ENCODE data around the gene PCDHB1.

PCDHB1 gene

GRCh38 chr5:141050622-141051520, at the start of gene PCDHB1:
TSS of gene PCDHB1 (plus strand) at chr5:141051374. CDS start at chr5:141051471, 97 bp downstream.
- DNase-seq (ENCODE audit: low read depth, low spot score) = no peak

DNA sequence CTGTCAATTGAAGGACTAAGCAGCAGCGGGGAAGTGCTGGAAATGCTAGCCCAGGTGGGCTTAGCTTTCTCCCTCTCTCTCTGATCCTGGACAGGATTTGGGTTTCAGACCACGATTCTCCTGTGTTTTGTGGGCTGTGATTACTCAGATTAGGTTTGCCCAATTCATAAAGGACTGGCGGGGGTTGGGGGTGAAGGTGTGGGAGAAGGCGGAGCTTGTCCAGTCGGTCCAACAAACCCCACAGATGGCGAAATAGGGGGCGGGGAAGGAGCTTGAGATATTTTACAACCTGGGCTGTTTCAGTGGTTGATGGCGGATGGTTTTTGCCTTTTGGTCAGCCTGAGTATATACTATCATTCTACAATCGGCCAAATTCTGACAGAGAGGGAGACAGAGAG, 49.7 kb upstream of the PCDHB1 start:
- DNase-seq (ENCODE audit: low read depth, low spot score) = no peak

- no peak for DNase-seq (ENCODE audit: low read depth, low spot score)
Measured at GRCh38 chr5:141001844-141002604, 49.1 kb upstream of the PCDHB1 start.

DNA sequence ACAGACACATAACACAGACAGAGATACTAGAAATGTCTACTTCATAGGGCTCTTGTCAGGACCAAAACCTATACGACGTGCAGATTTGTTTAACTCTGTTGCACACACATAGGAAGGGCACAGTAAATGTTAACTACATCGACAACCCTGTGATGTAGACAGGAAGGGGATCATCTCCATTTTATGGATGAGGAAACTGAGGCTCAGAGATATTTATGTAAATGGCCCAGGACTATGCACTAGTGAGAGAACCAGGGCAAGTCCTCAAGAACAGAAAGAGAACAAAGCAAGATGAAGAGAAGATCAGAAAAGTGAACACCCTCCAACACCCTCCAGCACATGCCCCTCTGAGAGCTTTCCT, 48.6 kb upstream of the PCDHB1 start:
- no peak for DNase-seq (ENCODE audit: low read depth, low spot score)

- DNase-seq (ENCODE audit: low read depth, low spot score) = no peak
Measured at GRCh38 chr5:141003031-141003430, 48.1 kb upstream of the PCDHB1 start.

DNA sequence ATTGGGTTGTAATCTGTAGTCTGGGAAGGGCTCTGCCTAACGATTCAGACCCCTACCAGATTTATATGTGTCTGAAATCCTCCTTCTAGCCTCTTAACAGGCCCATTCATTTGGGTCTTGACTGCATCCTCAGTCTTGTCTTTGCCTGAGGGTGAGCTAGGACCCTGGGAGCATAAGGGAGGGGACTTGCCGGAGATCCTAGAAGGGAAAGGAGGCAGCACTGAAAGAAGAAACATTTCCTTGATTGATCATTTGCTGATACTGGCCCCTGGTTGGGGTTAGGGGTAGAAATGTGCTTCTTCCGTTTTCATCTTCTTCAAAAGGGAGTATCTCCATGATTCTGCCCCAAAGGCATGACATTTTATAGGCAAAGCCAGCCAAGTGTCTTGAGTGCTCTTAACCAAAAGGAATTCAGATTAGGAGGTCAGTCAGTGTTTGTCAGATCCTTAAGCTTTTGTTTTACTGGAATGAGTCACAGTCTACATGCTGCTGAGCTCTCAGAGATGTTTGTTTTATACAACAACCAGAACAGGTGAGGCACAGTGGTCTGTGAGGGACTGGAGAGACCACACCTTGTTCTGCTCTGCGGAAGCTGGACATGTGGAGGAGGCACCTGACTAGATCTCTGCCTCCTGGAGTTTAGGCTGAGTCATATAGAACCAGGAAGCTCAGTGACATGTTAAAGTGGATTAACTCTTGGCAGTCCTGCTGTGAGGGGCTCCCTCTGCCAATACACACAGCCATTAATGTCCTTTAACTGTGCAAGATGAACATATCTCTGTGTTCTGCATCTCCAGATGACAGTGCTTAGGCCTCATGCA, 47.2 kb upstream of the PCDHB1 start:
- no peak for DNase-seq (ENCODE audit: low read depth, low spot score)

- DNase-seq (ENCODE audit: low read depth, low spot score) = no peak
Measured at GRCh38 chr5:141007791-141008190, 43.4 kb upstream of the PCDHB1 start.

GRCh38 chr5:141010047-141010793, 41.0 kb upstream of the PCDHB1 start:
- DNase-seq (ENCODE audit: low read depth, low spot score) = no peak

- no peak for DNase-seq (ENCODE audit: low read depth, low spot score)
Measured at GRCh38 chr5:141017943-141018342, 33.2 kb upstream of the PCDHB1 start.

DNA sequence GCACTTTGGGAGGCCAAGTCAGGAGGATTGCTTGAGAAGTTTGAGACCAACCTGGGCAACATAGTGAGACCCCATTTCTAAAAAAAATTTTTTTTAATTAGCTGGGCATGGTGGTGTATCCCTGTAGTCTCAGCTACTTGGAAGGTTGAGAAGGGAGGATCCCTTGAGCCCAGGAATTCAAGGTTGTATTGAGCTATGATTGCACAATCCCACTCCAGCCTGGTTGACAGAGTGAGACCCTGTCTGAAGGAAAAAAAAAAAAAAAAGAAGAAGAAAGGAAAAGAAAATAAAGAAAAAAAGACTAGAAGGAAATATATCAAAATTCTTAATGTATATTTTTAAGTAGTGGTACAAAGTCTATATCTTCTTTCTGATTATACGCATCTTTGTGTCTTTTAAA, 28.8 kb upstream of the PCDHB1 start:
- no peak for DNase-seq (ENCODE audit: low read depth, low spot score)

GRCh38 chr5:141031006-141031405, 20.2 kb upstream of the PCDHB1 start:
- no peak for DNase-seq (ENCODE audit: low read depth, low spot score)

DNA sequence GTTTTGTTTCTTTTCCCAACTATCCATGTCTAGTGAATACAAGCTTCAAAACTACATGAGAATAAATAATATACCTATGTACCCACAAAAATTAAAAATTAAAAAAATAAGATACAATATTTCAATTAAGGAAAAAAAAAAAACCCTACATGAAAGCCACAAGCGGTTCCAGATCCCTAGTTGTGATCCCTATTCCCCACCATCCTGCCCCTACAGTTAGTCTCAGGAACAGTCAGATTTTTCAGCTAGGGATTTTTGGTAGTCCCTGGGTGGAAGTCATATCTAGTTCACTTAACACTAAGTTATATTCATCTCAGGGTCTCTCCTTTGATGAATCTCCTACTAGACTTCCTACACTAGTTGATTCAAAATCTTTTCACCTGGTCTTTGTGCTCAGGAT, 18.5 kb upstream of the PCDHB1 start:
- DNase-seq (ENCODE audit: low read depth, low spot score) = no peak

DNA sequence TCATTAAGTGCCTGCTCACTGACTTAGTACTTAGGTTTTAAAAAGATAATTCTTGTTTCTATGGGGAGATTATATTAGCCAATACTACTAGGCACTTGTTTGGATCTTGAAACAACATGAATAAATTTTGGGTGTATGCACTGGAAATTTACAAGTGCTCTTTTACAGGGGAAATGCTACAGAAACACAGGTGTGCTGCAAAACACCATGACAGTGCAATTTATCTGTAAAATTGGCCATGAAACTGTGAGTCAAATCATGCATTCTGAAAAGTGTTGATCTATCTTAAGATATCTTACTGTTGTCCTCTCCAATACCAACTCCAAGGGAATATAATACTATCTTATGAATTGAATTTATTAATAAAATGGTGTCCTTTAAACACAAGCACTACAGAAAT, 12.1 kb upstream of the PCDHB1 start:
- DNase-seq (ENCODE audit: low read depth, low spot score) = no peak

DNA sequence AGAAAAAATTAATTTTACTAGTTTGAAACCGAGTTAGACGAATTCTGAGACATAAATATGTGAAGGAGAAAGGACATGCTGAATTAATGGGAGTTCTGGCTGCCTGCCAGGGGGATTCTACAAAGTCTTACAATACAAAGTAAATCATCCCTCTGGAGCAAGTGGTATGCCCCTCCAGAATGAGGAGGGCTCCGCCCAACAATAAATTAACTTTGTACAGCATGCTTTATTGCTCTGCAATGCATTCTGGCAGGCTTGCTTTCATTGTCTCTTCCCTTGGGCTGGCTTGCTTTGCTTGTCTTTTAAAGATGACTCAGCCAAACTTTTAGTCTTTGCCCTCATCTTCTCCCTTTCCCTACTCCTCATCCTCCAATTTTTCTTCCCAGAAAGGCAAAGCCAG, 11.7 kb upstream of the PCDHB1 start:
- DNase-seq (ENCODE audit: low read depth, low spot score) = no peak

GRCh38 chr5:141040093-141040770, 10.9 kb upstream of the PCDHB1 start:
- DNase-seq (ENCODE audit: low read depth, low spot score) = no peak

DNA sequence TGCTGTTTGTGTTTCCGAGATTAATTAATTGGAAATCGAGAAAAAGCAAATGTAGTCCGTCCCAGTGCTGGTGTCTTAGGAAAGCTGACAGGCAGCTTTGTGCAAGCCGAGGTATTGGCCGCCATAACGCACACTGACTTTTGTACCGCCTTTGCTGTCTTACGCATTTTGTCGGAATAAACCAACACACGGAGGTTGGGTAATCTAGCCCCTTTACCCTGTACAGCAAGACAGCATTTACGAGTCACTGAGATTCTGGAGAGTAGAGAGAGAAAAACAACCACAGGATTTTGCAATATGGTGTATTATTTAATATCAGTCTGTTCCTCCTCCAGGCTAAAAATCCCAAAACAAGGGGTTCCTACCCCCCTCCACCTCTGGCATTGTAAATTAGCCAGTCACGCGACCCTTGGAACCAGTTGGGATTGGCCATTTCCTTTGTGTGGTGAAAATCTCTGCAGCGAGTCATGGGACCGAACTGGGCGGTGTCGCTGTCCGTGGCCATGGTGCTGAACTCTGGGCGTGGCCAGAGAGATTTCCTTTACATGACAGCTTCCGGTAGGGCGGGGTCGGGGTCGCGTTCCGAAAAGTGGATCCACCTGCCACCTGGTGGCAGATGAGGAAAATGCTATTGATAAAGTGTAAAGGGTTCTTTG, 10.3 kb upstream of the PCDHB1 start:
- DNase-seq (ENCODE audit: low read depth, low spot score) = no peak

GRCh38 chr5:141041427-141041785, 9.8 kb upstream of the PCDHB1 start:
- no peak for DNase-seq (ENCODE audit: low read depth, low spot score)

DNA sequence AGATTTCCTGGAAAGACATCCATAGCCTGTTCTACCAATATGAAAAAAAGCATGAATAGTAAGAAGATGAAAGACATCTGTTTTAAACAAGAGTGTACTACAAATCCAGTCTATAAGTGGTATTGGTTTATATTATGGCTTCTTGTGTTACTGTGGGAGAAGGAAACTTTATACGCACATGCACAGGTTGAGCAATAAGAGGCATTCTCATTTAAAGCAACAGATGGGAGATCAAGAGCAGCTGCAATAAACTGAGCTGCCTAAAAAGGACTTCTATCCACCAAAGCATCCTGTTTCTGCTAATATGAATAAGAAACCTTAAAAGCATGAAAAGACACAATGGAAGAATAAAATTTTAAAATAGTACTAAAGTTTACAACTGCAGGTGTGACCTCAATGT, 8.6 kb upstream of the PCDHB1 start:
- no peak for DNase-seq (ENCODE audit: low read depth, low spot score)

DNA sequence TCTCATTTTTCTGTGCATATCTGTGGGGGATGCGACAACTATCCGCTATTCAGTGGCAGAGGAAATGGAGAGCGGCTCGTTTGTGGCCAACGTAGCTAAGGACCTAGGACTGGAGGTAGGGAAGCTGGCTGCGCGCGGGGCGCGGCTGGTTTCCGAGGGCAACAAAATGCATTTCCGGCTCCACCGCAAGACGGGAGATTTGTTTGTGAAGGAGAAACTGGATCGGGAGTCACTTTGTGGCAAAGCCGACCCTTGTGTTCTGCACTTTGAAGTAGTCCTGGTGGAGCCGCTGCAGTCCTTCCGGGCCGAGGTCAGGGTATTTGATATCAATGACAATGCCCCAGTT, 320 bp downstream of the PCDHB1 start:
- DNase-seq (ENCODE audit: low read depth, low spot score) = no peak

DNA sequence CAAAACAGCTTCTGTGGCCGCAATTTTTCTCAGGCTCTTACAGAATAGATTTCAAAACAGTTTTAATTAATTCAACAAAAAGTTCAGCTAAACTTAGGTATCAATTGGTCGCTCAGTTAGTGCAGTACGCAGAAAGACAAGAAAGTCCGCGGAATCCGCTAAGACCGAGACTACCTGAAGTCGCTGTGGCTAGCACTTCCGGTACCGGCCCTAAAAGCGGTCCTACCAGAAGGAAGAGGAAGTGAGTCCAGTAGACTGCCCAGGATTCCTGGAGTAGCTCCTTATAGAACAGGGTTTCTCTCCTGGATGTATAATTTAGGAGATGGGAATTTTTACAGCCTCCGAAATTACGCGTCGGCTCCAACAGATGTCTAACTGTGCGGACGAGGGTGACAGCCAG, 26.7 kb downstream of the PCDHB1 start:
- DNase-seq (ENCODE audit: low read depth, low spot score) = no peak

- DNase-seq (ENCODE audit: low read depth, low spot score) = no peak
Measured at GRCh38 chr5:141082228-141082627, 31.1 kb downstream of the PCDHB1 start.

Data from activated CD4-positive, CD25-positive, alpha-beta regulatory T cell treated with anti-CD3 and anti-CD28 coated beads, Interleukin-2, amount 50 U/mL, for 16 hours (primary cell).